Measurements from ENCODE around the gene NR1H4. TPM values are rescaled to one million over a fixed set of nuclear protein-coding genes. Genes with fewer than 3 reads are reported as not detected.
A peak's percentile ranks its signal among the peaks of the same experiment; 100 is the strongest.
"Not testable (repeated sequence)": the region's sequence is repeated elsewhere in the genome, so short reads cannot be mapped to it uniquely, and the experiment has no call there.

The NR1H4 gene
- total RNA-seq, 1 experiment from 2014 or later = 0.05 TPM

DNA sequence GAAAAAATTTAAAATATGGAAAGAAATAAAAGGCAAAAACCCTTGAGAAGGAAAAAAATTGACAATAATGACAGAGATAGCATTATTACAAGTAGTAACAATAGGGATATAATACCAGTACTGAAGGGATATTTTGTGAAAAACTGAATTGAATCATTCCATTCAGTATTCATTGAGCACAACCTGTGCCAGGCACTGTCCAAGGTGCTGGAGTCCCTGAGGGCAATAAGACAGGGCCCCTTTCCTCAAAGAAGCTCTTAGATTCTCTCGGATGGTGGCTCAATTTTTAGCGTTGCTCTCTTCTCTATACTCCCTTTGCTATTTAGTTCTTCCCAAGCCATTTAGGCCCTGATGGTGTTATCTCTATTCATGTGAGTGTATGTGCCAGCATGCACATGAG is 65.5 kb downstream of the NR1H4 start:
- in situ Hi-C loops (cut with HindIII; ENCODE audit: low pct_unique_long_range_greater_than_20kb, low sequenced_read_pairs) = no loop called here
- DNase-seq (ENCODE audit: low read depth, low spot score) = peak; percentile 58

- in situ Hi-C loops (cut with HindIII; ENCODE audit: low pct_unique_long_range_greater_than_20kb, low sequenced_read_pairs) = no loop called here
- no peak for DNase-seq (ENCODE audit: low read depth, low spot score)
Measured at GRCh38 chr12:100544165-100544564, 70.5 kb downstream of the NR1H4 start.

- DNase-seq (ENCODE audit: low read depth, low spot score) = no peak
- in situ Hi-C loops (cut with HindIII; ENCODE audit: low pct_unique_long_range_greater_than_20kb, low sequenced_read_pairs) = no loop called here
Measured at GRCh38 chr12:100545092-100545491, 71.4 kb downstream of the NR1H4 start.

DNA sequence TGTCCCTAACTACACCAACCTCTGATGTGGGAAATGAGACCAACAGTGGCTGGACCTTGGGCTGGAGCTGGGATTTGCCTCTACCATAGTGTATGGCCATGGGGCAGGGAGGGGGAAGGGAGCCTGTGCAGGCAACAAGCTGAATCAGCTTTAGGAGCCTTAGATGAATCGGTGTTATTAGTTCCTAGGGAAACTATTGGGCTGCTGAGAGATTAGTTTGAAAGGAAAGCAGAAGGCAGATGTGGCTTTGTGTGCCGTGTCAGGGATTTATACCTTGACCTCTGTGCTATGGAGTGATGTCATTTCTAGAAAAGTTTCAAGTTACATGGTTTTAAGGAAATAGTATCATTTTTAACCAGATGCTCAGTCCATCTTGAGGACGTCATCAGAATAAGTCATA is 80.3 kb downstream of the NR1H4 start:
- peak; percentile 9 for DNase-seq (ENCODE audit: low read depth, low spot score)
- in situ Hi-C loops (cut with HindIII; ENCODE audit: low pct_unique_long_range_greater_than_20kb, low sequenced_read_pairs) = no loop called here

DNA sequence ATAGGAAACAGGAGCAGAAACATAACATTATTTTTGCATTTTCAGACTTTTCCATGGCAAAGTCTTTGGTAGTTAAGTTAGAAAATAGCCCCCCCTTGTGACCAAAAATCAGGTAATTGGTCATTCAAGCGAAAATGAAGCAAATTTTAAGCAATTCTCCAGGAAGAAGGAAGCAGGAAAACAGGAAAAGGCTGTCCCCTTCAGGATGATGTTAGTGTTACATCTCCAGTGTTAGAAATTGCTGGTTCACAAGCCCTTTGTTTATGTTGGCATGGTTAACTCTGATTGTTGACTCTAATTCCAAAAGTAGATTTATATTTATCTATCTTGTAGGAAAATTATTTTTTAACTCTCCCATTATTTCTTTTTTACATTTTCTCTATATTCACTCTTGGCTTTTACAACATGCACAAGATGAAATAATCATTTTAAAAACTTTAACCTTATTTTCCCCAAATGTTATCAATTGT is 81.0 kb downstream of the NR1H4 start:
- DNase-seq (ENCODE audit: low read depth, low spot score) = peak; percentile 96
- in situ Hi-C loops (cut with HindIII; ENCODE audit: low pct_unique_long_range_greater_than_20kb, low sequenced_read_pairs) = no loop called here

- in situ Hi-C loops (cut with HindIII; ENCODE audit: low pct_unique_long_range_greater_than_20kb, low sequenced_read_pairs) = no loop called here
- DNase-seq (ENCODE audit: low read depth, low spot score) = peak; percentile 97
Measured at GRCh38 chr12:100555722-100556121, 82.1 kb downstream of the NR1H4 start.

DNA sequence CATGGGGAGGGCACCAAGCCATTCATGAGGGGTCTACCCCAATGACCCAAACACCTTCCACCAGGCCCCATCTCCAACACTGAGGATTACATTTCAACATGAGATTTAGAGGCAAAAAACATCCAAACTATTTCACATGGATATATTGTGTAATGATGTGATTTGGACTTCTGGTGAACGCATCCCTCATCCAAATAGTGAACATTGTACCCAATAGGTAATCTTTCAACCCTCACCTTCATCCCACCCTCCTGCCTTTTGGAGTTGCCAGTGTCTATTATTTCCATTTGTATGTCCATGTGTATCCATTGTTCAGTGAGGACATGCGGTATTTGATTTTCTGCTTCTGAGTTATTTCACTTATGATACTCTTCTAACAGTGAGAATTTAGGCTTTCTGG is 83.7 kb downstream of the NR1H4 start:
- no peak for DNase-seq (ENCODE audit: low read depth, low spot score)
- in situ Hi-C loops (cut with HindIII; ENCODE audit: low pct_unique_long_range_greater_than_20kb, low sequenced_read_pairs) = no loop called here

DNA sequence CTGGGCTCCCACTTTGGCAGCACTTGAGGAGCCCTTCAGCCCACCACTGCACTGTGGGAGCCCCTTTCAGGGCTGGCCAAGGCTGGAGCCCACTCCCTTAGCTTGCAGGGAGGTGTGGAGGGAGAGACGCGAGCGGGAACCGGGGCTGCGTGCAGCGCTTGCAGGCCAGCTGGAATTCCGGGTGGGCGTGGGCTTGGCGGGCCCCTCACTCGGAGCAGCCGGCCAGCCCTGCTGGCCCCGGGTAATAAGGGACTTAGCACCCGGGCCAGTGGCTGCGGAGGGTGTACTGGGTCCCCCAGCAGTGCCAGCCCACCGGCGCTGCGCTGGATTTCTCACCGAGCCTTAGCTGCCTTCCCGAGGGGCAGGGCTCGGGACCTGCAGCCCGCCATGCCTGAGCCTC is 85.6 kb downstream of the NR1H4 start:
- DNase-seq (ENCODE audit: low read depth, low spot score); in situ Hi-C loops (cut with HindIII; ENCODE audit: low pct_unique_long_range_greater_than_20kb, low sequenced_read_pairs): not testable (repeated sequence)

DNA sequence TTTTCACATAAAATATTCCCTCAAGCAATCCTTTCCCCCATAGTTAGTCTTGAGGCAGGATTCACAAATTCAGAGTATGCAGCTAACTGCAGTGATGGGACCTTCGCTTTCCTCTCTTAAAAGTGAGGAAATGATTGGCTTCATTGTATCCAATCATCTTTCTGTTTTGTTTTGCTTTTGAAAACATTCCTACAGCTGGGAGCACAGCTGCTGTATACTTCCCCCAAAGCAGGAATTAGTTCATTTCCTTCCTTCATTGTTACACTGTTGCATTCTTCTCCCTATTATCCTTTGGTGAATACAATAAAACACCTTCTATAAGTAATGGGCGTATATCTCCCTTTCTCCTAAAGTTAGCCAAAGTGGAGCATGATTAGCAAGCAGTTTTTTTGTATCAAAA is 90.4 kb downstream of the NR1H4 start:
- DNase-seq (ENCODE audit: low read depth, low spot score) = no peak
- in situ Hi-C loops (cut with HindIII; ENCODE audit: low pct_unique_long_range_greater_than_20kb, low sequenced_read_pairs) = no loop called here

DNA sequence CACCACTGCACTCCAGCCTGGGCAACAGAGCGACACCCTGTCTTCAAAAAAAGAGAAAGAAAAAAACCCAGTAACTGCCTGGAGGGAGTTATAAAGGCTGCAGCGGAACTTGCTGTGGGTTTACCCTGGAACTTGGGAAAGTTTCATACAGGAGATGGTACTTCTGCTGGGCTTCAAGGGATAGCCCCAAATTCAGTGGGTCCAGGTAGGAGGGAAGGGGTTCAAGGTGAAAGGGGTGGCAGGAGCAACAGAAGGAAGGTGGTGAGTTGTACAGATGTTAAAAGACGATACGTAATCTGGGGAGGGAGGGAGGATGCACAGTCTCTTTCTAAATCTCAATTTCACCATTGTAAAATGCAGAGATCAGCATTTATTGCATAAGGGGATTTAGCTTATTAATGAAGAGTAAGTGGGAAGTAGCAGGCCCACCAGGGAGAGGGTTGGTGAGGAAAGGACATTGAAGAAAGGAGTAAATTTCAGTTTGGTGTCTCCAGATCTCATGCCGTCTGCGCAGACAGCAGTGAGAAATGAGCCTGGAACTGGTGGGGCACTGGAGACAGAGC is 91.3 kb downstream of the NR1H4 start:
- in situ Hi-C loops (cut with HindIII; ENCODE audit: low pct_unique_long_range_greater_than_20kb, low sequenced_read_pairs) = no loop called here
- no peak for DNase-seq (ENCODE audit: low read depth, low spot score)

DNA sequence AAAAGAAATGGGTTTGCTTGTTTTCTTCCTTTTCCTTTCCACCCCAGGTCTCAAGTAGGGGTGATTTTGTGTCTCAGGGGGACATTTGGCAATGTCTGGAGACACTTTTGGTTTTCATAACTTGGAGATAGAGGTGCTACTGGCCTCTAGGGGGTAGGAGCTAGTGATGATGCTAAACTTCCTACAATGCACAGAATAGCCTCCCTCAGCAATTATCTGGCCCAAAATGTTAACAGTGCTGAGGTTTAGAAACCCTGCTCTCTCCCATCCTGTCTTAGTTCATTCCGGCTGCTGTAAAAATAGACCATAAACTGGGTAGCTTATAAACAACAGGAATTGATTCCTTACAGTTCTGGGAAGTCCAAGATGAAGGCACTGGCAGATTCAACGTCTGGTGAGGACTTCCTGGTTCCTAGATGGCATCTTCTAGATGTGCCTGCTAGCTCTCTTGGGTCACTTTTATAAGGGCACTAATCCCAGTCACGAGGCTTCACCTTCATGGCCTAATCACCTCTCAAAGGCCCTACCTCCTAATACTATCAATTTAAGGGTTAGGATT is 92.4 kb downstream of the NR1H4 start:
- peak; percentile 23 for DNase-seq (ENCODE audit: low read depth, low spot score)
- in situ Hi-C loops (cut with HindIII; ENCODE audit: low pct_unique_long_range_greater_than_20kb, low sequenced_read_pairs) = no loop called here

- in situ Hi-C loops (cut with HindIII; ENCODE audit: low pct_unique_long_range_greater_than_20kb, low sequenced_read_pairs) = no loop called here
- DNase-seq (ENCODE audit: low read depth, low spot score) = peak; percentile 88
Measured at GRCh38 chr12:100566887-100567637, 93.4 kb downstream of the NR1H4 start.

DNA sequence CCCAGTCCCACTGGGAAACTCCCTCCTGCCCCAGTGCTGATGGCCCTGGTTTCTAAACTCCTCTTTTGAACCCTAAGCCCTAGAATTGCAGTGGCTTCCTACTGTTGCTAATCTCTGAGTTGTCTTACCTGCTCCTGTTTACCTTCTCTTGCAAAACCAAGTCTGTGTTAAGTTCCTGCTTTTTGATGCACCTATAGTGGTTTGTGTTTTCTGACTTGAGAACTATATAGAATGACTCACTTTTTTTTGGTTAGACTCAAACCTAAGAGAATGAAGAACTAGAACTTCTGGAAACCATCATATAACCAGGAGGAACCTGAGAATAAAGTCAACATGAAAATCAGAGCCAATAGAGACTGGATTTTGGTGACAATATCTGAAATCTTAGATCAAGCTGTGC is 94.3 kb downstream of the NR1H4 start:
- in situ Hi-C loops (cut with HindIII; ENCODE audit: low pct_unique_long_range_greater_than_20kb, low sequenced_read_pairs) = no loop called here
- no peak for DNase-seq (ENCODE audit: low read depth, low spot score)

DNA sequence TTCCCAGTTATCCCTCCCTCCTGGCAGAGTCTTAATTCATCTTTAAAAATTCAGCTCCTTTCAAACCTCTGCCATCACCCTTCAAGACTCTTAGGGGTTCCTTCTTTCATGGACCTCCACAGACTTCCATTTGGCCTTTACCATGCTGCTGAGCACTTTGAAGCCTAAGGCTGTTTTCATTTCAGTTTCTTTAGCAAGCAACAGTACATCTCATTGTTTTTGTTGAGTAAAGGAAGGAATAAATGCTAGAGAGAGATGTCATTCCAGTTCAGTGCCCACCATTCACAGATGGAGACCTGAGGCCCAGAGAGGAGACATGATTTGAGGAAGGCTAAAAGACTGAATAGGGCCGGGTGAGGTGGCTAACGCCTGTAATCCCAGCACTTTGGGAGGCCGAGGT is 98.5 kb downstream of the NR1H4 start:
- in situ Hi-C loops (cut with HindIII; ENCODE audit: low pct_unique_long_range_greater_than_20kb, low sequenced_read_pairs) = no loop called here
- DNase-seq (ENCODE audit: low read depth, low spot score) = peak; percentile 59

DNA sequence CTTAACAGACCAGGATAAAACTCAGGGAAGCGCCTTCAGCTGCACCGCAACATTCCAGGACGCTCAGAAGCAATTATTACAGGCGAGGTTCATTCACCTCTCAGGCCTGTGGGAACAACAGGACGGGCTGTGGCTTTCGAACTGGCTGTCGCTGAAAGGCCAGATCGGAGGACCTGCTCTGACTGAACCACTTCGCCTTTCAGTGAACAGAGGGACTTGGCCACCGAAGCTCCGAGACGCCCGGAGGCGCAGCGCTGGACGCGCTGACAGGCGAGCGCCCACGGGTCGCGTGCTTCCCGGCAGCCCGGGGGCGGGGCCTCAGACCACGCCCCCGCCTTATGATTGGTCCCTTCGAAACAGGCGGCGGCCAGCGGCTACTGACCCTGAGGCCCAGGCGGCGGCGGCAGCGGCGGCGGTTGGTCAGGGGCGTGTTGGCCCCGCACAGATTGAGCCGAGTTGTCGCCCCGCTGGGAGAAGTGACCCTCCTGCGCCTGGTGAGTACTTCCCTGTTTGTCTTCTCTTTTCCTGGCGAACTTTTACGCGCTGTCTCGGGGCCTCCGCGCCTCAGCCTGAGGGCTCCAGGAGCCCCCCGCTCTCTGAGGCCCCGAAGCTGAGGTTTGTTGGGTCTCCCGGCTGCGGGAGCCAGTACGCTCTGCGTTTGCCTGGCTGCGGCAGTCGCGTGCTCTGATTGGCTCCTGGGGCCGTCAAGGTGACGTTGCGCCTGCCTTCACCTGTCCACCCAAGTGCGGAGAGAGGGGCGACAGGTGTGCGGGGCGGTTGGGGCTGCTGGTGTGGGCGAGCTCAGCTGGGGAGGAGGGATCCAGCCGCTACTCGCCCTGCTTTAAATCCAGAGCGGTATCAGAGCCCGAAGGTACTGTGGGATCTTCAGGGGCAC is 99.9 kb downstream of the NR1H4 start, which contains the start of gene GAS2L3:
TSS of gene GAS2L3 (plus strand) at position 393 of the 895 bp plus-strand sequence. CDS start 21,221 bp downstream, outside the sequence.
- peak; percentile 92 for DNase-seq (ENCODE audit: low read depth, low spot score)
- in situ Hi-C loops (cut with HindIII; ENCODE audit: low pct_unique_long_range_greater_than_20kb, low sequenced_read_pairs) = no loop called here

GRCh38 chr12:100574187-100575074 is 100.8 kb downstream of the NR1H4 start:
- DNase-seq (ENCODE audit: low read depth, low spot score) = peak; percentile 58
- in situ Hi-C loops (cut with HindIII; ENCODE audit: low pct_unique_long_range_greater_than_20kb, low sequenced_read_pairs) = no loop called here
